GM21360 (cell line): ENCODE results near the gene OGFRL1.

Experiments used
- ATAC-seq: cut with Tn5 transposase; IDR thresholded peaks from one replicate; pipeline ENCODE4 v1.9.1; 2021; ENCODE audit warnings: mild to moderate bottlenecking, moderate library complexity; ENCODE audit not compliant: unreplicated experiment

The OGFRL1 gene

GRCh38 chr6:71333050-71333449 is 44.4 kb downstream of the OGFRL1 start:
- ATAC-seq: no peak

- ATAC-seq: no peak
These were observed 45.1 kb downstream of the OGFRL1 start for GRCh38 chr6:71333697-71334096.

- ATAC-seq: no peak
These were observed 46.2 kb downstream of the OGFRL1 start for GRCh38 chr6:71334768-71335167.

GRCh38 chr6:71335544-71335943 is 46.9 kb downstream of the OGFRL1 start:
- no peak for ATAC-seq

- ATAC-seq: no peak
These were observed 48.3 kb downstream of the OGFRL1 start for GRCh38 chr6:71336901-71337300.

DNA sequence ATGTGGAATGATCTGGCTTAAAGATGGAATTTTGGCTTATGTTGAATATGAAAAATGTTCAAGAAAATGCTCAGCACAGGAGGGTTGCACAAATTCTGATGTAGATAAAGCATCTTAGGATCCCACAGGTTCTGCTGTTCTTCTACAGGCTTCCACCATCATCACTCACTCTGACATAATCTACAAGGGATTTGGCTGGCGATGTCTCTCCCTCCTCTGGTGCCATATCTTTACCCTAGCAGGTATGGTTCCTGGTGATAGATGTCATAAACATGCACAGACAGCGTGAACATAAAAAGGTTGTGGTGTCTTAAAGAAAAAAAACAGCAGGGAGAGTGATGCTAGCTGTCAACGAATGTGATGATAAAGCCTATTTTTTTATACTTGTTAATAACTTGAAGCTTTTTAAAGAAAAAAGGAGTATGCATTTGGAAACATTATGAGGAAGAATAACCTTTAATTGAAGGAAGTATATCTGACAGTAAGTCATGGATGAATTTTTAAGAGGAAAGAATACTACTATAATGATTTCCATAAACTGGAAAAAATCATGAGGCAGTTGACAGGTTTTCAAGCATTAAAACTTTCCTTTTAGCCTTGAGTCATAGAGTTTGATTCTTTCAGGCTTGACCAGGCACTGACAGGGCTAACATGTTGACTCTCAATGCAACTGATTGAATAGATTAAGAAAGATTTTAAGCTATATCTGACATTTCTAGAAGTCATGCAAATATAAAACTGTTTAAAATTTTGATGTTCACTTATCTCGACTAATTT is 50.1 kb downstream of the OGFRL1 start:
- no peak for ATAC-seq

- ATAC-seq: no peak
These were observed 54.2 kb downstream of the OGFRL1 start for GRCh38 chr6:71342772-71343171.

GRCh38 chr6:71345476-71346333 is 57.1 kb downstream of the OGFRL1 start:
- no peak for ATAC-seq

DNA sequence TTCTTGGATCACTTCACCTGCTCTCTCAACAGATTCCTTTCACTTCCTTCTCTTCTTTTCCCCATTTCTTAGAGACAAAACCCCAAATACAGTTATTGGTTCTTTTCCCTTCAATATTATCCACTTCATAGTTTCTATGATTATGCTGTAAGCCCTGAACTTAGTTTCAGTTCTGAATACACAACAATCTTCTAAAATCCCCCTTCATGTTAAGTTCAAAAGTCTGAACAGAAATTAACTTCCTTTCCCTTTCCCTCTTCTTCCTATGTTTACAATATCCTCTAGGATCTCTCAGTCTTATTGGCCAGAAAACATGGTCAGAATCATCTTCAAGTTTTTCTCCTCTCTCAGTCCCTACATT is 57.7 kb downstream of the OGFRL1 start:
- ATAC-seq: no peak

DNA sequence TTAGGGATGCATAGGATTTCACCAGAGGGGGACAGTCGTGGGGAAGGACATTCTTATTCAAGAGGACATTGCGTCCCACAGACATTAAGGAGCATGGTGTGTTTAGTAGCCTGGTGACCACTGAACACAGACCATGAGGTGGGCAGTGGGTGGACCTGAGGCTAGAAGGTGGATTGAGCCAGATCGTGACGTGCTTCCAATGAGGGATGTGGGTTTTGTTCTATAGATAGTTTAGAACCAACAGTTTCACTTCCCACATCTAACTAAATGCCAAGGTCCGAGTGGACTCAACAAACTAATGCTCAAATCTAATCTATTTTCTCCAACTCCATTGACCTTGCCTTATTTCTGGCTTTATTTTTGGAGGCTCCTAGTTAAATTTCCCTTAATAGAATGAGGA is 58.5 kb downstream of the OGFRL1 start:
- no peak for ATAC-seq

GRCh38 chr6:71349395-71349794 is 60.8 kb downstream of the OGFRL1 start:
- no peak for ATAC-seq

DNA sequence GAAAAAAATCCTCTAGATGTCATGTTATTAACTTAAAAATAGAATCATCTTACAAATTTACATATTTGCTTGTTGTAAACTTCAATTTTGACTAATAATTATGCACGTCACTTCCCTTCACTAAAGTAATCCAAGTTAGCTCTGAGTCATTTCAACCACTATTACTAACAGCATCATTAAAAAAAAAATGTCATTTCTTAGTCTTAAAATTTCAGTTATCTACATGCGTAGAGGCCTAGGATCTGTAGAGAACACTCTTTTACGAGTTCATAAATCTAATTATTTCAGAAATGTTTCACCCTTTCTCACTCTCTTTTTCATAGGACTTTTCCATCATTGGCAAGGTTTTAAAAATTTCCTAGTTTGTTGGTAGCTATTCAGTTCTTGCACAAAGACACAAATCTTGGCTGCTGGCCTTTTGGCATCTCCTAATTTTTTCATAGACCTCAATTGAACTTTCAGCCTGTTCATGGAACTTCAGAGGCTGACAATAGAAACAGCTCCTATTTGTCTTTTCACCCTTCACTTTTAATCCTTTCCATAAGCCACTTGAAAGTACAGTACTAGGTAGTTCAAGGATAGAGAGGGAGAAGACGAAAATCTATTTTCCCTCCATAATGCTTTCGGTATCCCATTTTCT is 61.5 kb downstream of the OGFRL1 start:
- no peak for ATAC-seq

DNA sequence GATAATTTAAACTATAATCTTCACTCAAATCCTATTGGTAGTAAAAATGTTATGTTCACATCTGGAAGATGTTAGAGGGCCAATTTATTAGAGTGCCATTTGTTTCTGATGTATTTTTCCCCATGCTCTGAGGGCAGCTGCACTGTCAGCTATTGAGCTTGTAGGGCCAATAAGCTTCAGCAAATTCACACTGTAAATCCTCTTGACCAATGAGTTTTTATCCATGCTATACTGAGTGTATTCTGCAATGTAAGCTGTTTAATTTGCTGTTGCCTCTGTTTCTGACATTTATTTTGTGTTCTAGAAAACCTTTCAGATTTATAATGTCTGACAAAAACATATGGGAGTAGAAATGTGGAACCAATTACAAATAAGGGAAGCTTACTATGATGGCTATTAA is 62.6 kb downstream of the OGFRL1 start:
- ATAC-seq: no peak
